Measurements from ENCODE around the gene TMEM217.

- no peak for TF ChIP-seq CTCF (IDR thresholded peaks at IDR 0.05; ENCODE audit: poor library complexity)
- TF ChIP-seq EZH2phosphoT487 (IDR thresholded peaks at IDR 0.05; ENCODE audit: low read depth, severe bottlenecking, unreplicated experiment): no peak
- no peak for TF ChIP-seq EZH2 (IDR thresholded peaks at IDR 0.05; ENCODE audit: borderline replicate concordance)
Observed at GRCh38 chr6:37174196-37174514, 83.8 kb downstream of the TMEM217 start.

All from hepatocyte (in vitro differentiated cells).